HG03432 (cell line): ENCODE measurements around the gene EPB41L4A.
A peak's percentile ranks its signal among the peaks of the same experiment; 100 is the strongest.

Source experiments
- ATAC-seq: cut with Tn5 transposase; IDR thresholded peaks from one replicate; pipeline ENCODE4 v1.9.1; 2021; ENCODE audit warnings: mild to moderate bottlenecking, moderate library complexity; ENCODE audit not compliant: unreplicated experiment

EPB41L4A gene

GRCh38 chr5:112121258-112121657 is 297.8 kb downstream of the EPB41L4A start:
- no peak for ATAC-seq

- no peak for ATAC-seq
Measured at GRCh38 chr5:112119969-112120368, 299.1 kb downstream of the EPB41L4A start.

GRCh38 chr5:112119508-112119907 is 299.6 kb downstream of the EPB41L4A start:
- no peak for ATAC-seq

- ATAC-seq = no peak
Measured at GRCh38 chr5:112117551-112117950, 301.5 kb downstream of the EPB41L4A start.

GRCh38 chr5:112116371-112116770 is 302.7 kb downstream of the EPB41L4A start:
- ATAC-seq = peak; percentile 77

- ATAC-seq = no peak
Measured at GRCh38 chr5:112113565-112113964, 305.5 kb downstream of the EPB41L4A start.
